HG03558 (cell line): ENCODE measurements around the gene CBLL1.

Source experiments
- ATAC-seq: cut with Tn5 transposase; IDR thresholded peaks from one replicate; pipeline ENCODE4 v1.9.1; 2021; ENCODE audit warnings: moderate number of reproducible peaks; ENCODE audit not compliant: unreplicated experiment; ENCODE audit errors: extremely low read depth

Gene CBLL1

GRCh38 chr7:107742678-107743566 lies 1.0 kb upstream of the CBLL1 start:
- peak; percentile 7 for ATAC-seq

DNA sequence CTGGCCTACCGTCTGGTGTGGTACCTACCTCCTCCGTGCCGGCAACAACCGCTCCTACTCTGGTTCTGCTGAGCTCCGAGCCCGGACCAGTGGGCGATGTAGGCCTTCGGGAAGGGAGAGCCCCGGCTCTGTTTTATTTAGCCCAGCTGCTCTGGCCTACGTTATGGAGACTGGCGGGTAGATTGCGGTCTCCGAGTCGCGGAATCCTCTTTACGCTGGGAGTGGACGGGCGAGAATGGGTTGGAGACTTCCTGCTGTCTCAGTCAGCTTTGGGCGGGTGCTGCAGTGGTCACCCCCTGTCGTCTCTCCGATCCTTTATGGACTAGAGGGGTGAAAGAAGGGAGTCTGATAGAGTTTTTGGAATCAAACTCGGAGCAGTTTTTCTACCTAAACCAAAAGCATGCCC lies 406 bp downstream of the CBLL1 start:
- peak; percentile 17 for ATAC-seq

GRCh38 chr7:107746006-107746405 lies 2.1 kb downstream of the CBLL1 start:
- no peak for ATAC-seq

- no peak for ATAC-seq
Observed at GRCh38 chr7:107751113-107751512, 7.2 kb downstream of the CBLL1 start.

DNA sequence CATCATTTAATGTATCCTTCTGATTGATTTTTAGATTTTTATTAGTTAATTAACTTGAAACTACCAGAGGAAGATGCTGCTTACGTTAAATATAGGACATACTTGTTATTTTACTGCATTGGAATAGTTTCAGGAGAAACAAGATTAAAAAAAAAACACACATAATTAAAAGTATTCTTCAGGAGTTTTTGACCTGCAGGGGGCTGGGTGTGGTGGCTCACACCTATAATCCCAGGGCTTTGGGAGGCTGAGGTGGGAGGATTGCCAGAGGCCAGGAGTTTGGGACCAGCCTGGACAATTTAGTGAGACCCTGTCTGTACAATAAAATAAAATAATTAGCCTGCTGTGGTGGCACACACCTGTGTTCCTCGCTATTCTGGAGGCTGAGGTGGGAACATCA lies 10.7 kb downstream of the CBLL1 start:
- no peak for ATAC-seq

- no peak for ATAC-seq
Observed at GRCh38 chr7:107758667-107759066, 14.7 kb downstream of the CBLL1 start.

DNA sequence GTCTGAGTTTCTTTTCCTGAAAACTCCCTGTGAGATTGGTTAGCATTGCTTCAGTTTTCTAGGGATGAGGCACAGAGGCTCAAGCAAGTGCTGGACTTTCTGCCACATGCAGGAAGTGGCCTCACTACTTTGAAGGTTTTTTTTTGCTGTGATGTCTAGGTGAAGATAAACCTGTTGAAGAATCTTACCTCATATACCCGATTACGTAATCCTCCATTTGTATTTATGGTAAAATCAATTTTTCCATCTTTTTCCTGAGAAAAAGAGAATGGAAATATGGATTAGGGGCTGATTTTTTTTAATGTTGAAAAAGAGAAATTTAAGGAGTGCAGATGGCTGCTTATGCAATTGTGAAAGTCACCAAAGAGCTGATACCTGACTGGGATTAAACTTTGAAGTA lies 23.4 kb downstream of the CBLL1 start:
- ATAC-seq = no peak

GRCh38 chr7:107768263-107768662 lies 24.3 kb downstream of the CBLL1 start:
- no peak for ATAC-seq

DNA sequence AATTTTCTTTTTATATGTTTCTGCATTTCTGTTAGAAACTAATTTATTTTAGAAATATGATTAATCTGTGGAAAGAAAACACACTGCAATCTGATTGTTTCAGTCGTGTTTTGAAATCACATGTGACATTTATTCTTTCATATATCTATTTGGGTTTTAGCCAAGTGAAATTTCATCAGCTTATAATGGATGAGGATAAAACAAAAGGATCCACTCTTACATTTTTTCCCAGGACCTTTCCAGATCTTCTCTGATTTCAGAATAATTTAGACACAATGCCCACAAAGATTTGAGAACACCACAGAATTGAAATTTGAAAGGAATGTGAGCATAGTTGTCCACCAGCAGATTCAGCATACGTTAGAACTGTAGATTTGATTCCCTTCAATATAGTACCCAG lies 29.1 kb downstream of the CBLL1 start:
- ATAC-seq = no peak

DNA sequence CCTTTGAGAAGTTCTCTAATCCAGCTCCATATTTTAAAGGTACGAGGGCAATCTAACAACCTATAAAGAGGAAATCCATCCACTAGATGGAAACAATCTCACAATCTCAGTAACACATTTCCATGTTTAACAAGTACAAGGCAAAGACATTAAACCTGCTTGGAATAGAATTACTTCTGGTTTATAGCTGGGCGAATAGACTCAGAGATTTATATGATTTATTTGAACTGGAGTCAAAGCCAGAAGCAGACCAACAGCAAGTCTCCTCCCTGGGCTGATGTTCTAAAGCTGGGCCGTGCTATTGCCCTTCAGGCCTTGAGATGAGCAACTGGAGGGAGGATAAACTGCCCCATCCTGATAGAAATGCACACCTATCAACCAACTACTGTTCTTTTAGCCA lies 33.8 kb downstream of the CBLL1 start:
- no peak for ATAC-seq

DNA sequence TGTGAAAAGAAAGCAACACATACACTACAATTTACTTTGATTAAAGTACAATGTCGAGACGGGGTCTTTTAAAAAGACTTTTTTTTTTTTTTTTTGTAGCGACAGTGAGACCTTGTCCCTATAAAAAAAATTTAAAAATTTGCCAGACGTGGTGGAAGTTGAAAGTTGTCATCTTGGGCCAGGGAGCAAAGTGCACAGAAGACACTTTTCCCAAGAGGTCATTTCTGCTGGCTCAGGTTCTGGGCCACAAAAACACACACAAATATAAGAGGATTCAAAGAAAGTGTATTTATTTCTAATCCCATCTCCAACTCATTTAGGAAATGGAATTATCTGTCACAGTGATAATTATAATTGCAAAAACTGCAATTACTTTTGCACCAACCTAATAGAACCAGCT lies 34.3 kb downstream of the CBLL1 start:
- ATAC-seq = no peak

GRCh38 chr7:107779647-107780099 lies 35.7 kb downstream of the CBLL1 start:
- ATAC-seq = no peak

GRCh38 chr7:107782374-107782773 lies 38.4 kb downstream of the CBLL1 start:
- ATAC-seq = no peak

DNA sequence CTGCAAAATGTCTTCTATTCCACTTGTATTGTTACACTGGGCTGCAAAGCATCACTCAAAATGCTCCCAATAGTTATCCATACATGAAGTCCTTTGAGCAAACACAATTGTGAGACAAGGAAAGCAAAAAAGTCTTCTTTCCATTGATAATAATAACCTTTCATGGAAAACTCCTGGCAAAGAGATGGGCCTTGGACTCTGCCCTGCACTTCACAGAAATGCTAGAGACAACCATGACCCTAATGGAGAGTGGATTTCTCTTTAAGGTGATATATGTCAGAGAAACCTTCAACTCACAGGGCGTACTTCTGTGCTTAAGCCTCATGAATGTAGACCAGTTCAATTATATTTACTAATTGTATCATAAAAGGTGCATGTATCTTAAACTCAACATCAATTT lies 39.7 kb downstream of the CBLL1 start:
- no peak for ATAC-seq

DNA sequence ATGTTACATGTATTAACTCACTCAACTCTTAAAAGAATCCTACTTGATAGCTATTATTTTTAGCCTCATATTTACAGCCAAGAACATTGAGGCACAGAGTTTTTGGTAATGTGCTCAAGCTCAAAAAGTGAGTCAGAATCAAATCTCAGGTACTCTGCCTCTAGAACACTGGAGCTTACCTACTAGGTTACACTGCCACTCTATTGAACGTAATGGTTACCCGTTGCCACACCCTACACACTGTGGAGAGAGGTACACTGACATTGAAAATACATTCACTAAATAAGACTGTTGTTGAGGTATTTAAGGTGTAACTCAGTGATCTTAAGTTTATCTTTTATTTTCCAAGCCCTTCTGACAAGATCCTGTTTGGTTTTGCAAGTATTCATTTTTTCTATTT lies 41.2 kb downstream of the CBLL1 start:
- ATAC-seq = no peak

DNA sequence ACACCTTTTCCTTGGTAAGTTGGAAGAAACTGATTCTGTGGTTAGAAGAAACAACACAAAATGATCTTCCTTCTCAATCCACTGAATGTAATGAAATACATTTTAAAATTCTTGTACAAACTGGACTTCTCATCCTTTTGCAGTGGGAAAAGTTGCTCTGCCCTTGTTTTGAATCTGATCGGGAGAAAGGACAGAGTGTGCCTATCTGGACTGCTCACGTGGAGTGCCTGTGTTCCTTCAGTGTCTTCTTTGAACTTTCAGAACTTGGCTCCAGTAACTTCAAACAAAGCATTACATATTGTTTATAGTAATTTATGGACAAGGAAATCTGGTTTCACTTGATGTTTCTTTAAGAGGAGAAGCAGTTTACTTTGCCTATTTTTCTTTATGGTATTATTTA lies 42.0 kb downstream of the CBLL1 start:
- no peak for ATAC-seq

DNA sequence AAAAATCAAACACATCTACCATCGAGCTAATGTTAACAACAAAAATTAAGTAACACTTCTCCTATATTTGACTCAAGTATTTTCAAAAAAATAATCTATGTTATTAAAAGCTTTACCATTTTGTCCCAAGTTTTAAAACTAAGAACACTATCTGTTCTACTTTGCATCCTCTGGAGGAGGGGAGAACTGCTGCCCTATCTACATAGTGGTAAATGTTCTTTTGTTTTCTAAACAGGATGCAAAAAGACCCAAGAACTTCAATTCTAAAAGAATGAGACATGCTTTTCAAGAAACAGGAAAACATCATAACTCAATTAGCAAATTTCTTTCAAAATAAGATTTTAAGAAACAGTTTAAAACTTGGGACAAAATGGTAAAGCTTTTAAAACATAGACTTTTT lies 44.3 kb downstream of the CBLL1 start:
- no peak for ATAC-seq

DNA sequence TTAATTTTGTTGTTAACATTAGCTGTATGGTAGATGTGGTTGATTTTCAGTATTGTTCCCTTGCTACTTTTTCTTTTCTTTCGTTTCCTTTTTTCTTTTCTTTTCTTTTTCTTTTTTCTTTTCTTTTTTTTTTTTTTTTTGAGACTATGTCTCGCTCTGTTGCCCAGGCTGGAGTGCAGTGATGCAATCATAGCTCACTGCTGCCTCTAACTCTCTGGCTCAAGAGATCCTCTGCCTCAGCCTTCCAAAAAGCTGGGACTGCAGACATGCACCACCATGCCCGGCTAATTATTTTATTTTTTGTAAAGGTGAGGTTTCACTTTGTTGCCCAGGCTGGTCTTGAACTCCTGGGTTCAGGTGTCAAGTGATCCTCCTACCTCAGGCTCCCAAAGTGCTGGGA lies 44.7 kb downstream of the CBLL1 start:
- ATAC-seq = no peak

DNA sequence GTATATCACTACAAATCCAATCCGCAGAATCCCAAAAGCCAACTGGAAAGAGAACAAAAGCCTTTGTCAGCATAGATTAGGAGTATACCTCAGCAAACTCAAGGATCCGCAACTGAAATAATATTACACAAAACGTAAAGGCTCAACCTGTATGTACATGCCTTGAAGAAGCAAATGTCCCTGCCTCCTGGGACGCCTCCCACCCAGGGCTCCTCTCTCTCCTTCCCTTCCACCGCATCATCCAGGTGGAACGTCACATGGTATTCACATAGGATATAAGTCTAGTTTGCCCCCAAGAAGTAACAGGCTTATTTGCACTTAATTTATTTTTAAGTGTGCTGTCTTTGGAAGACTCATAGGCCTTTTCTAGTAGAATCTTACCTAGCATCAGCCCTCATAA lies 45.7 kb downstream of the CBLL1 start:
- no peak for ATAC-seq

- no peak for ATAC-seq
Observed at GRCh38 chr7:107792364-107792763, 48.4 kb downstream of the CBLL1 start.

DNA sequence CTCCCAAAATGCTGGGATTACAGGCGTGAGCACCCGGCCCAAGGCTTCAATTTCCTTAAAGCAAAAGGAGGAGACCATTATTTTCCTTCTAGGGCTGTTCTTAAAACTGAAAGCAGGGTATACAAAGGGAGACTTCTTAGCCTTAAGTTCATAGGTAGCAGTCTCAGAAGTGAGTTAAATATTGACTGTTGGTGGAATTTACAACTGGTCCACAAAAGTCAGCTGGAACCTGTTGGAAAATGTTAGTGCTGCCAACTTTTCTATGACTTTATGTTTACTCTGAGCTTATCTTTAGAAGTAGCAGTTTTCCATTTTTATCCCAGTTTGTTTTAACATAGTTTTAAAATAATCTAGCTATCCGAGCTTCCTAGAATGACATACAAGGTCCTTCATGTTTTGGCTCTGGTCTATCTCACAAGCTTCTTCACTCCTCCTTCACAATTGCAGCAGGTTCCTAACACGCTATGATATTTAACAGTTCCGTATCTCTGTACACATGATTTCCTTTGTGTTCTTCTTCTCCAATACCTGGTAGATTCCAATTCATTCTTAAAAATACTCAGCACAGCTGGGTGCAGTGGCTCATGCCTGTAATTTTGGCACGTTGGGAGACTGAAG lies 55.8 kb downstream of the CBLL1 start:
- ATAC-seq = no peak
